HG02642 (cell line): Measurements from ENCODE around the gene ARVCF.

Experiments
- ATAC-seq: cut with Tn5 transposase; IDR thresholded peaks from one replicate; pipeline ENCODE4 v1.9.1; 2021; ENCODE audit warnings: mild to moderate bottlenecking; ENCODE audit not compliant: unreplicated experiment, poor library complexity

The ARVCF gene, protein sequence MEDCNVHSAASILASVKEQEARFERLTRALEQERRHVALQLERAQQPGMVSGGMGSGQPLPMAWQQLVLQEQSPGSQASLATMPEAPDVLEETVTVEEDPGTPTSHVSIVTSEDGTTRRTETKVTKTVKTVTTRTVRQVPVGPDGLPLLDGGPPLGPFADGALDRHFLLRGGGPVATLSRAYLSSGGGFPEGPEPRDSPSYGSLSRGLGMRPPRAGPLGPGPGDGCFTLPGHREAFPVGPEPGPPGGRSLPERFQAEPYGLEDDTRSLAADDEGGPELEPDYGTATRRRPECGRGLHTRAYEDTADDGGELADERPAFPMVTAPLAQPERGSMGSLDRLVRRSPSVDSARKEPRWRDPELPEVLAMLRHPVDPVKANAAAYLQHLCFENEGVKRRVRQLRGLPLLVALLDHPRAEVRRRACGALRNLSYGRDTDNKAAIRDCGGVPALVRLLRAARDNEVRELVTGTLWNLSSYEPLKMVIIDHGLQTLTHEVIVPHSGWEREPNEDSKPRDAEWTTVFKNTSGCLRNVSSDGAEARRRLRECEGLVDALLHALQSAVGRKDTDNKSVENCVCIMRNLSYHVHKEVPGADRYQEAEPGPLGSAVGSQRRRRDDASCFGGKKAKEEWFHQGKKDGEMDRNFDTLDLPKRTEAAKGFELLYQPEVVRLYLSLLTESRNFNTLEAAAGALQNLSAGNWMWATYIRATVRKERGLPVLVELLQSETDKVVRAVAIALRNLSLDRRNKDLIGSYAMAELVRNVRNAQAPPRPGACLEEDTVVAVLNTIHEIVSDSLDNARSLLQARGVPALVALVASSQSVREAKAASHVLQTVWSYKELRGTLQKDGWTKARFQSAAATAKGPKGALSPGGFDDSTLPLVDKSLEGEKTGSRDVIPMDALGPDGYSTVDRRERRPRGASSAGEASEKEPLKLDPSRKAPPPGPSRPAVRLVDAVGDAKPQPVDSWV

DNA sequence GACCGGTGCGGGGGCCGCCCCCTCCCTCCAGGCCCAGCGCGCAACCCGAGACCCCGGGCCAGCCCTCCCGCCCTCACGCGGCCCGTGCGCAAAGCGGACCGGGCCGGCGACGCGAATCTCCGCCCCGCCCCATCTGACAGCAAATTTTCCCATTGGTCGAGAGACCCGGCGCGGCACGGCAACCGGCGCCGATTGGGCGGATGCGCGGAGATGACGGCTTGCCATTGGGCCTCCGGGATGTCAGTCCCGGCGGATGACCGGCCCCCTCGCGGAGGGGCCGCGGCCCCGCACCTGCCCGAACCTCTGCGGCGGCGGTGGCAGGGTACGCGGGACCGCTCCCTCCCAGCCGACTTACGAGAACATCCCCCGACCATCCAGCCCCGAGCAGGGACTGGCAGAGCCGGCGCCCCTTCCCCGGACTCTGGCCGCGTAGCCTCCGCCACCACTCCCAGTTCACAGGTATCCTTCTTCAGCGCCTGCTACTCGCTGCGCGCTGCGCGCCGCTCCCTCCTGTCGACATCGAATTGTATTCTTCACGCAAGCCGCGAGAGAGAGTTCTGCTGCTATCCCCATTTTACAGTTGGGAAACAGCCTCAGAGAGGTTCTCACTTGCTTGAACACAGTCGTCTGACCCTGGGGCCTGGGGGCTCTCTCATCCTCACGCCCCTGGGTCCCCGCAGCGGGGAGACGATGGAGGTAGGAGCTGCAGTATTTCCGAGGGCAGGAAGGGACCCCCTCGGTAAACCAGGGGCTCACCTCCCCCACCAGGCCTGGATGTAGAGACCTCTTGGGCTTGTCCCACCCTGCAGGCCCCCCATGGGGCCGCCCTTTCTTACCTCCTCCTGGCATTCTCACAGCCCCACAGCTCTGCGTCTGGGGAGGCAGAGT, at the start of gene ARVCF:
ARVCF (minus strand) TSS at position 90 of the 888 bp plus-strand sequence. CDS start 26,029 bp downstream, outside the sequence.
- ATAC-seq: peak; percentile 63

DNA sequence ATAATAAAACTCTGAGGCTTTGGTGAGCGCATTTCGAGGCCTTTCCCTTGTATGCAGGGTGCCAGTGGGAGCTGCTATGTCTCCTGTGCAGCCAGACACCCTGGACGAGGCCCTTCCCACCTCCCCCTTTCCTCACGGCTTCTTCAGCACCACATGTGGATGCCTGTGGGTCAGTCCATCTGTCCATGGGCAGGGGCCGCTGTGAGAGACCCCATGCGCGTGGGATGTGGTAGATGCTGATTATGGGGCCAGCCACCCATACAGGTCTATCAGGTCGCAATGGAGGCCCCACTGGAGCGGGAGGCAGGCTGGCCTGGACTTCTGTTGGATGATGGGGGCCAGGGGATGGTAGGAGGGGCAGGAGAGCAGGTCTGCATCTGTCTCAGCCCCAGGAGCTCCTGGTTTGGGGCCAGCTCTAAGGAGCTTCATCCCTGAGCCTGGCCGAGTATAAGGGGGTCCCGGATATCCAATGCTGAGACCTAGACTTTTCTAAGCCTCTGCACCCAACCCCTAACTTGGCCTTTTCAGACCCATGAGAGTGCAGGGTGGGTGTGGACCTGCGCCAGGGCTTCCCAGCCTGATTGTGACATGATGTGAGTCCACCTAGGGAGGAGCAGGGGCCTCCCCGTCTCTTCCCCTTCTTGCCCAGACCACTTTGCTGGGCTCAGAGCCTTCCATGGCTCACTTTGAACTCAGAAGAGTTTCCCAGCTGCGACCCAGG, 49.4 kb upstream of the ARVCF start:
- ATAC-seq: no peak

DNA sequence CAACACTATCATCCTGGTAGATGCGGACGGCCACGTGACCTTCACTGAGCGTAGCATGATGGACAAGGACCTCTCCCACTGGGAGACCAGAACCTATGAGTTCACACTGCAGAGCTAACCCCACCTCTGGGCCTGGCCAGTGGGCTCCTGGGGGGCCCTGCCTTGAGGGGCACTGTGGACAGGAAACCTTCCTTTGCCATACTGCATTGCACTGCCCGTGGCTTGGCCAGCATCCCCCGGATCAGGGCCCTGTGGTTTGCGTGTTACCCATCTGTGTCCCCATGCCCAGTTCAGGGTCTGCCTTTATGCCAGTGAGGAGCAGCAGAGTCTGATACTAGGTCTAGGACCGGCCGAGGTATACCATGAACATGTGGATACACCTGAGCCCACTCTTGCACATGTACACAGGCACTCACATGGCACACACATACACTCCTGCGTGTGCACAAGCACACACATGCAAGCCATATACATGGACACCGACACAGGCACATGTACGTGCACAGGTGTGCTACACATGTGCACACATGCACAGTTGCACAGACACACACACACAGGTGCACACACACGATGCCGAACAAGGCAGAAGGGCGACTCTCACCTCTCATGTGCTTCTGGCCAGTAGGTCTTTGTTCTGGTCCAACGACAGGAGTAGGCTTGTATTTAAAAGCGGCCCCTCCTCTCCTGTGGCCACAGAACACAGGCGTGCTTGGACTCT, 48.1 kb upstream of the ARVCF start:
- ATAC-seq: no peak

DNA sequence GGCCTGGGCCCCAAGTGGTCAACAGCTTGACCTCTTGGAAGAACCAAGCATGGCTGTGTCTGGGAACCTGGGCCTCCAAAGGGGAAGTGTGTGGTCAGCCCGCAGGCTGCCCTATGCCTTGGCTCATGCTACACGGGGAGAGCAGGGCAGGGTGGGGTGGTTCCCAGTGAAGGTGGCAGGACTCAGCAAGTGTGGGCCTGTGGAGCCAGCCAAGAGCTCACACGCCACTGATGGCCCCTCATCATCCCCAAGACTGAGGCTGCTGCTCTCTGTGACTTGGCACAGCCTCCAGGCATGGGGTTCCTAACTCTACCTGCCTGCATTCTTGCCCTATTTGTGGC, 47.5 kb upstream of the ARVCF start:
- no peak for ATAC-seq

DNA sequence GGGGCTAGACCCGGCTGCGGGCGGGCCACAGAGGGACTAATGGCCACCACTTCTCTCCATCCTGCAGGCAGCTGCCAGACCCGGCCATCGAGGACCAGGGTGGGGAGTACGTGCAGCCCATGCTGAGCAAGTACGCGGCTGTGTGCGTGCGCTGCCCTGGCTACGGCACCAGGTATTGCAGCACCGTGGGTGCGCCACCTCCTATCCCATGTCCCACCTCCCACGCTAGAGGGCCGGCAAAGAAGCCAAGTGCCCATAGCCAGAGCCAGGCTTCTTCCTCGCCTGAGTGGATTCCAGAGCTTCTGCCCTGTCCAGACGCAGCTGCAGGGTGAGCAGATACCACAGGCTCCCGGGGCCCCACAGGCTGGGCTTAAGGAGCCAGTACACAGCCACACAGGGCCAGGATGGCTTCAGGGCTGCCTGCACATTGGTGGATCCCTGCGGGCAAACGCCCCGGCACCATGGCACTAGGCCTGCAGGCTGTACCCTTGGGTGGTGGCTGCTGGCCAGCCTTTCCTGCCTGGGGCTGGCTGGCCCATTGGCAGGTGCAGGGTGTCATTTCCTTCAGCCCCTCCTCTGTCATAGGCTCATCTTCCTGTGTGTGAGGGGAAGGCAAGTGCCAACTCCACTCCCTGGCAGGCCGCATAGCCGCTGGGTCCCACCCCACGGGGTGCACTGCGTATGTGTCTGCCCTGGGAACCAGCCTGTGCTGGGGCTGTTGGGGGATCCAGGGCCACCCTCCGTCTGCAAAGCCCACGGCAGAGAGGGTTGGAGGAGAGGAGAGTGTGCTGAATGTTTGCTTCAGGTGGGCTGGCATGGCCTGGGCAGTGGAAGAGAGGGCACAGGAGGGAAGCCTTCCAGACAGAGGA, 46.9 kb upstream of the ARVCF start:
- ATAC-seq: no peak

DNA sequence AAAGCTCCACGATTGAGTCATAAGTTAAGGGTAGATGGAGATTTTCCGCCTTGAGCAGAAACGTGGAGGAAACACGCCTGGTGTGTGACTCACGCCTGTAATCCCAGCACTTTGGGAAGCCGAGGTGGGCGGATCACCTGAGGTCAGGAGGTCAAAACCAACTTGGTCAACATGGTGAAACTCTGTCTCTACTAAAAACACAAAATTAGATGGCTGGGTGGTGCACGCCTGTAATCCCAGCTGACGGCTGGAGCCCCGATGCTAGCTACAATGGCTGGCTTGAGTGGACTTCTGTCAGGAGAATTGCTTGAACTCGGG, 46.1 kb upstream of the ARVCF start:
- ATAC-seq: no peak

DNA sequence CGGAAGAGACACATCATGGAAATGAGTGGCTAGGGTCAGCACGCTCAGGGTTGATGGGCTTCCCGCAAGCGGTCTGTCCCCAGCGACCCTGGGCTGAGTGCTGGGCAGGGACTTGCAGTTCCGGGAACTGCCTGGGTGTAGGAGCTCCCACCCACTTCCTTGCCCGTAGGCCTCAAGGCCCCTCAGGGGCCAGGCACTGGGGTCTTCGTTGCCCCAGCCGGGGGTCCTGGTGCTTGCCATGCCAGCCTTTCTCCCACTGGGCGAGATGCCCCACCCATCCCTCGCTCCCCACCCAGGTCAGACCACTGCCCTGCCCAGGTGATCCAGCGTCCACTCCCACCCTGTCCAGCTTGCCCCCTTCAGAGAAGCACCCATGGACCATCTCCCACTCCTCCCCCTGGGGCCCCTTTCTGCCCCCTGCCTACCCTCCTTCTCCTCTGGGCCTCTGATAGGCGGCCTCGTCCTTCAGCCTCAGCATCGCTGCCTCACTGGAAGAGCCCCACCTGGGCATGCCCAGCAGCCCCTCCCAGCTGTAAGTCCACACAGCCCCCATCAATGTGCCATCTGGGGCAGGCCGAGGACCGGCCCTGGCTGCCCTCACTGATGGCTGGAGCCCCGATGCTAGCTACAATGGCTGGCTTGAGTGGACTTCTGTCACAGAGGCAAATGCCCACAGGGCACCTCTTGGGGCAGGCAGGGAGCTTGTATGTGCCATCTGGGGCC, 45.6 kb upstream of the ARVCF start:
- ATAC-seq: no peak

DNA sequence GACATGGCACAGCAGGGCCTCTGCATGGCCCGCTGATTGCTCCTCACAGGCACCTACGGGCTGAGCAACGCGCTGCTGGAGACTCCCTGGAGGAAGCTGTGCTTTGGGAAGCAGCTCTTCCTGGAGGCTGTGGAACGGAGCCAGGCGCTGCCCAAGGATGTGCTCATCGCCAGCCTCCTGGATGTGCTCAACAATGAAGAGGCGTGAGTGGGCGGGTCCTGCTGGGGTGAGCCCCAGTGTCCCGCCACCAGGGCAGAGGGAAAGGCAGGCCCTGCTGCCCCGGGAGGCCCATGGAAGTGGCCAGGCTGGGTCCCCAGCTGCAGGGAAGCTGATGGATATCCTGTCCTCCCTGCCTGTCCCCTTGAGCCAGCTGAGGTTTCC, 44.8 kb upstream of the ARVCF start:
- ATAC-seq: no peak

DNA sequence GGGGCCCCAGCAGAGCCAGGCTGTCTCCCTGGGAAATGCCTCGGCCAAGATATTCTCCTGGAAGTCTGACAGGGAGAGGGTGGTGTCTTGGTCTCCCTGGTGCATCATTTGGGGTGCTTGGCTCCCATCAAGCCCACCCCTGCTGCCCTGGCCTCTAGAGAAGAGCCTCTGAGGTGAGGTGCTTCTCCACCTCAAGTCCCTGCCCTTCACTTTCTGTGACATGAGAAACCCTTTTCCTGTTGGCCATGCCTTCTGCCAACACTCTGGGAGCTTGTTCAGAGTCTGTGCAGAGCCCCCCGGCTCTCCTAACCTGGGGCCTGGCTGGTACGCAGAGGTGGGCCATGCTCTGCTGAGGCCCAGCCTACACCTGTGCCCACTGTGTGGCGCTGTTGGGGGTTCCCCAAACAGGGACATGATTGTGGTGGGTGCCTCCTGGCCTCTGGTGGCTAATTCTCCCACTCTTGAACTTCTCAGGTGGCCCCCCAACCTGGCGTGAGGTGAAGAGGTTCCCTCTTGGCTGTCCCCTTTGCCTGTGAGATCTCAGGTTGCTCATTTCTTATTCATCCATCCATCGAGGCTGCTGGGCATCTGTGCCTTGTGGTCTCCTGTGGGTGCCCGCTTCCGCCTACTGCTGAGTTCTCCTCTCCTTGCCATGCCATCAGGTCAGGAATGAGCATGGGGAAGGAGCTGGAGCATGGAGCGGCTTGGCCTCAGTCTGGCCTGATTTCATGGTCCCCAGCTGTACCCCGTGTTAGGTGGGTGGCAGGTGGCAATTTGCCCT, 44.3 kb upstream of the ARVCF start:
- no peak for ATAC-seq

DNA sequence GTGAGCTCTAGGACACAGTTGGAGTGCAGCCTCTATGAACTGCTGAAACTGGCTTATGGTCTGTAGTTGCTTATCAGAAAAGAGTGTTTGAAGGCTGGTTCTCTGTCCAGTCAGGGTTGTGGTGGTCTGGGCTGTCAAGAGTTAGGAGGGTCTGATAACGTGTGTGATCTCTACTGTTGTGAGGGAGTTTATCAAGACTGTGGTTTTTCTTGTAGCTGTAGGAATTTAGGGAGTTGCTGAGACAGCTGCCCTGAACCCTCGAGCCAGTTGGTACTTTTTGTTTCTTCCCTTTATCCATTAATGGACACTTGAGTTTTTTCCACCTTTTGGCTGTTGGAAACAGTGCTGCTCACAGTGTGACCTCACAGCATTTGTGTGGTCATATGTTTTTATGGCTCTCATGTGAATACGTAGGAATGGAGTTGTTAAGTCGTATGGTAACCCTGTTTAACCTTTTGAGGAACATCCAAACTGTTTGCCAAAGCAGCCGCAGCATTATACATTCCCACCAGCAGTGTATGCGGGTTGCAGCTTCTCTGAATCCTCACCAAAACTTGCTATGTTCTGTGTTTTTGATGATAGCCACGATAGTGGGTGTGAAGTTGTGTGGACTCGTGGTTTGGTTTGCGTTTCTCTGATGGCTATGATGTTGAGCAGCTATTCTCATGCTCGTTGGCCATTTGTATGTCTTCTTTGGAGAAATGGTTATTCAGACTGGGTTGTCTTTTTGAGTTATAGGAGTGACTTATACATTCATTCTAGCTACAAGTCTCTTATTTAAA, 42.6 kb upstream of the ARVCF start:
- ATAC-seq: no peak

DNA sequence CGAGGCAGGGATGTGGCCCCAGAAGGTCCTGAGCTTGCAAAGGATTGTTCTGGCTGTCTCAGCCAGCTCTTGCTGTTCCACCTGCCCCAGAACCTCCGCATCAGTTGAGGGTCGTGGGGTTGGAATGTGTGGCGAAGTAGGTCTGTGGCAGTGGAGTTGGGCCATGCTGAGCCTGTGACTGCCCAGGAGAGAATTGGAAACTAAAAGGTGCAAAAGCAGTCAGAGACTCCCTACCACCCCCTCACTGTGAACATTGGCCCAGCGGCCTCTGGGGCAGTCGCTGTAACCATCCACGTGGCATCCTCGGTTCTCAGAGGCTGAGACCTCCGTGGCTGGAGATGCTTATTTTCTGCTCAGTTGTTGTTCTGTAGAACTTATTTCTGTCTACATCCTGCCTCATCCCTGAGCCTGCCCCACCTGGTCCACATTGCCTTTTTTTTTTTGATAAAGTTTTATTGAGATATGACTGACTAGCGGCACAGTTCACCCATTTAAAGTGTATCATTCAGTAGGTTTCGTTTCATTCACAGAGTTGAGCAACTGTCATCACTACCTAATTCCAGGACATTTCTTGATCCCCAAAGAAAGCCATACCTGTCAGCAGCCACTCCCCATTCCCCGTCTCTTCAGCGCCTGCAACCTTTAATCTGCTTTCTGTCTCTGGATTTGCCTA, 41.1 kb upstream of the ARVCF start:
- ATAC-seq: no peak

DNA sequence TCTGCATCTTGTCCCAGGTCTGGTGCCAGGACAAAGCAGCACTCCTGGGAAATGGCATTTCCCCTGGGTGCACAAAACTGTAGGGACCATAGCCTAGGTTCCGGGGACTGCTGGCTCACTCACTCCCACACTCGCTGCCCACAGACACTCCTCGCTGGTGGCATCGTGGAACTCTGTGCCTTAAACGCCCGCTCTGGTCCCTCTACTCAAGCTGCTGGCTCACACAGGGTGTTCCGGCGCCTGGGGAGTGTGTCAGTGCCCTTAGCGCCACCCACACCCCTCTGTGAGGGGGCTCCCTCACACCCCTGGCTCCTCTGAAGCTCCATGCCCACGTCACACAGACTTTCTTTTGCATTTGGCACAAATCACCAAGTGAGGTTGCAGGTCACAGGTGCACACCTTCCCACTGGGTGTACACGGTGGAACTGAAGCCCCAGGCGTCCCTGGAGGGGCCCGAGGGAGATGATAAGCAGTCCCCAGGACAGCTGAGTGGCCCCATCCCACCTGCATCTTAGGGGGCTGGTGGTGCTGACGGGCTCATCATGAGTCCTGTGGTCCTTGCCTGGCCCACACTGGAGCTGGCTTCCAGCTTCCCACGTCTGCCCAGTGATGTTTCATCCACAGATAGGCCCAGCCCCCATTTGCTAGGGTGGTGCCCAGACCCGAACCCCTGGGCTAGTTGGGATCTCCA, 40.2 kb upstream of the ARVCF start:
- no peak for ATAC-seq

DNA sequence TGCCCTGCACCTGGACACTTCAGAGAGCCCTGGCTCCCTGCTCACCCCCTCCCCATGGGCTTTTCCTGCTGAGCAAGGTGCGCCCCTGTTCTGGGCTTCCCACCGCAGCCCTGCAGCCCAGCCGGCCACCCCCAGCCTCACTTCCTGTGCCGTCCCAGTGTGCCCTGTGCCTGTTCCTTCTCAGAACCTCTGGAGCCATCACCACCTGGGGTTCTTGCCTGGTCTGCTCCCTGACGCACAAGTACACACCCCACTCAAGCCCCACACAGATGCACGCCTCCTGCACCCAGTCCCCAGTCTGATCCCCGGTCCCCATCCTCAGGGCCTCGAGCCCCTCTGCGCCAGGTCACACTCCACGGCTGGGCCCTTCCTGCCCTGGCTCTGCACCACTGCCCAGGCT, 39.5 kb upstream of the ARVCF start:
- no peak for ATAC-seq

DNA sequence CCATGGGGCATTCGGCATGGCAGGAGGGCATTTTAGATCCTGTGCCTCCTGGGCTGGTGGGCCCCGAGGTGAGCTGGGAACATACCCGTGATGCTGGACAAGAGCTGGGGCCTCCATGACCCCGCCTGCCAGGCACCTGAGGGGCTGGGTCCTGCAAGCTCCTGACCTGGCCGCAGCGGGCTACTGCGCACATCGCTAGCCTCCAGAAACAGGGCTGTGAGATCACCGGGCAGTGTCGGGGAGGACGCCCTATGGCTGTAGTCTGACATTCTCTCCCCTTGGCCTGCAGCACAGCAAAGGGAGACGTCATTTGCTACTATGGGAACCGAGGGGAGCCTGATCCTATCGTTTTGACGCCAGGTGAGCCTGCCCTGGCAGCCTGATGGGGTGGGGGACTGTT, 39.0 kb upstream of the ARVCF start:
- no peak for ATAC-seq

DNA sequence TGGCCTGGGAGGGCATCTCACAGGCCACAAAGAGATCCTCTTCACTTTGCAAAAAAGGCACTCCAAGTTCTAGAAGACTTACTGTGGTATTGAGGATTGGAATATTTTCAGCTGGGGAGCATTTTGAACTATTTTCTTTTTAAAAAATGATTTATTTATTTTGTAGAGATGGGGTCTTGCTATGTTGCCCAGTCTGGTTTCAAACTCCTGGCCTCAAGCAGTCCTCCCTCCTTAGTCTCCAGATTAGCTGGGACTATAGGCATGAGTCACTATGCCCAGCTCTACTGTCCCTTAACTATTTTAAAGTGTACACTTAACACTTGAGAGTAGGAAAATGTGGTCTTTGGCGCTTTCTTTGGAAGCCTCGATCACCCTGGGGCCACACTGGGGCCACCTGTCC, 38.5 kb upstream of the ARVCF start:
- ATAC-seq: no peak
